T-cell (primary cell): ENCODE data around the gene OPRL1. TPM values are rescaled to one million over a fixed set of nuclear protein-coding genes. Genes with fewer than 3 reads are reported as not detected.
A peak's percentile ranks its signal among the peaks of the same experiment; 100 is the strongest.

Experiments used
- ATAC-seq, 4 experiments: fragments of 200-7000 bp in 3 of 4; fragments of 150-1000 bp in 1 of 4; cut with Tn5 transposase; replicated peaks in 1 of 4; 1 replicate in 3 of 4; 2 replicates in 1 of 4; pipeline ENCODE4 v1.10.0; 2021; ENCODE audit warnings: moderate library complexity in 3 of 4, mild to moderate bottlenecking in 2 of 4, moderate number of reproducible peaks in 1 of 4
- CTCF ChIA-PET, 2 donors: fragments of 300-600 bp; sonication (Branson Sonifier 250); formaldehyde crosslinking; loops; one replicate each; lab custom pipeline; 2022; ENCODE audit warnings: antibody characterized with exemption in 2 of 2; lab: Charles Lee
- POLR2A ChIA-PET, 2 donors: fragments of 300-600 bp; sonication (Branson Sonifier 250); formaldehyde crosslinking; loops; one replicate each; lab custom pipeline; 2022; ENCODE audit warnings: antibody characterized with exemption in 2 of 2; lab: Charles Lee
- DNase-seq, 35 experiments: peaks; one replicate each; pipeline versions ENCODE4 v3.0.0 to v3.0.0-alpha.2; 2013 to 2023
- H3K27ac ChIP-seq: one replicate; pipeline ENCODE4 v1.5.1; 2013; ENCODE audit warnings: low read length
- H3K27me3 ChIP-seq, 2 experiments: replicated peaks in 1 of 2; 1 replicate in 1 of 2; 2 replicates in 1 of 2; pipeline versions ENCODE4 v1.6.1 to v1.7.0; 2013; ENCODE audit warnings: low read length in 1 of 2, mixed read lengths in 1 of 2; ENCODE audit not compliant: control insufficient read depth in 2 of 2, insufficient read depth in 2 of 2; ENCODE audit errors: extremely low read depth in 1 of 2
- H3K36me3 ChIP-seq, 2 donors: 1 replicate in 1 of 2; 2 replicates in 1 of 2; pipeline versions ENCODE4 v1.6.1 to v1.7.0; 2013; ENCODE audit warnings: low read length in 1 of 2; ENCODE audit not compliant: control insufficient read depth in 2 of 2, insufficient read depth in 1 of 2; ENCODE audit errors: extremely low read depth in 1 of 2
- H3K4me1 ChIP-seq, 2 experiments: 1 replicate in 1 of 2; 2 replicates in 1 of 2; pipeline versions ENCODE4 v1.6.1 to v1.7.0; 2013; ENCODE audit warnings: low read length in 2 of 2, mixed read lengths in 1 of 2; ENCODE audit not compliant: insufficient read depth in 2 of 2, control insufficient read depth in 1 of 2; ENCODE audit errors: extremely low read depth in 1 of 2
- H3K4me3 ChIP-seq, 2 donors: 1 replicate in 1 of 2; 2 replicates in 1 of 2; pipeline versions ENCODE4 v1.5.1 to v1.7.0; 2013; ENCODE audit warnings: mild to moderate bottlenecking in 2 of 2, low read length in 1 of 2, moderate library complexity in 1 of 2; ENCODE audit not compliant: control insufficient read depth in 1 of 2; ENCODE audit errors: extremely low read depth in 1 of 2
- H3K9me3 ChIP-seq: 2 replicates; pipeline ENCODE4 v1.7.0; 2013
- H3K27ac Mint-ChIP-seq, 2 donors: one replicate each; pipeline ENCODE4 v1.8.0; 2020 to 2021; ENCODE audit warnings: mild to moderate bottlenecking in 2 of 2, mixed read lengths in 2 of 2
- H3K27me3 Mint-ChIP-seq, 2 donors: one replicate each; pipeline ENCODE4 v1.8.0; 2021 to 2022; ENCODE audit warnings: mixed read lengths in 2 of 2
- H3K36me3 Mint-ChIP-seq: one replicate; pipeline ENCODE4 v1.8.0; 2021; ENCODE audit warnings: mixed read lengths
- H3K4me1 Mint-ChIP-seq, 3 donors: one replicate each; pipeline ENCODE4 v1.8.0; 2020 to 2022; ENCODE audit warnings: mixed read lengths in 3 of 3, mild to moderate bottlenecking in 1 of 3
- H3K4me3 Mint-ChIP-seq, 3 donors: one replicate each; pipeline ENCODE4 v1.8.0; 2020 to 2022; ENCODE audit warnings: mild to moderate bottlenecking in 3 of 3, mixed read lengths in 3 of 3, moderate library complexity in 3 of 3
- H3K9me3 Mint-ChIP-seq, 3 donors: one replicate each; pipeline ENCODE4 v1.8.0; 2020 to 2022; ENCODE audit warnings: mixed read lengths in 3 of 3
- WGBS: methylation state at CpG from one replicate; pipeline ENCODE4 v1.1.5; 2013; ENCODE audit warnings: missing lambda C conversion rate; ENCODE audit not compliant: insufficient coverage; 5-methylcytosine and 5-hydroxymethylcytosine counted together
- total RNA-seq, 35 experiments: library from RNA in 6 of 35; stranded (reverse) in 6 of 35; fragments of 120-200 nt in 1 of 35; gene quantifications; one replicate each; pipeline versions ENCODE4 v1.2.1 to v1.2.4 and lab custom pipeline; 2013 to 2026

OPRL1 gene
- total RNA-seq, 5 donors from 2014 or later (not counting 1 experiment from before 2014, with no cell fraction given) = 1.1 to 1.9 (median 1.5) TPM

GRCh38 chr20:64098471-64099013 is 18.7 kb downstream of the OPRL1 start:
- Histone ChIP-seq H3K4me3 (no peak overlapping the region), H3K36me3 (peaks cover 0 to 19% of the 10 kb centered on the region in 2 donors), H3K4me1 (peaks cover 2 to 31% of the 10 kb centered on the region in 2 experiments), H3K27ac (no peak overlapping the region), H3K9me3 (no peaks in the 10 kb centered on the region), H3K27me3 (peaks cover 0 to 43% of the 10 kb centered on the region in 2 experiments)
- DNase-seq (no peak), ATAC-seq (no peak)
- CTCF ChIA-PET = interaction anchor here in 1 of 2 donors (0.6 kb wide), 1 partner anchor 22 kb away, joined by 5 read pairs; no protein-coding TSS in a partner anchor
- POLR2A ChIA-PET = no interaction called here
- Mint-ChIP-seq H3K27ac (no peak overlapping the region), H3K27me3 (peaks cover 8 to 16% of the 10 kb centered on the region in 2 donors), H3K36me3 (peaks cover 4% of the 10 kb centered on the region), H3K4me3 (no peak overlapping the region), H3K9me3 (peaks cover 0 to 5% (median 0%) of the 10 kb centered on the region in 3 donors), H3K4me1 (peaks cover 10 to 24% (median 12%) of the 10 kb centered on the region in 3 donors)
- 95% methylated on average over 28 of the region's 28 CpGs for WGBS

- ATAC-seq = no peak
- H3K27me3 ChIP-seq = peaks cover 0 to 50% of the 10 kb centered on the region in 2 experiments
- H3K27ac Mint-ChIP-seq = no peak overlapping the region
- no peak overlapping the region for H3K27ac ChIP-seq
- POLR2A ChIA-PET = no interaction called here
- DNase-seq = no peak
- 85% methylated on average over 16 of the region's 21 CpGs for WGBS
- H3K36me3 Mint-ChIP-seq = peaks cover 4% of the 10 kb centered on the region
- no peak overlapping the region for H3K4me3 Mint-ChIP-seq
- peaks cover 0 to 19% of the 10 kb centered on the region in 2 donors for H3K36me3 ChIP-seq
- H3K4me1 ChIP-seq = peaks cover 2 to 31% of the 10 kb centered on the region in 2 experiments
- peaks cover 0 to 5% (median 0%) of the 10 kb centered on the region in 3 donors for H3K9me3 Mint-ChIP-seq
- peaks cover 8 to 19% of the 10 kb centered on the region in 2 donors for H3K27me3 Mint-ChIP-seq
- no peak overlapping the region for H3K4me3 ChIP-seq
- CTCF ChIA-PET = interaction anchor here in 1 of 2 donors (0.6 kb wide), 1 partner anchor 21 kb away, joined by 5 read pairs; no protein-coding TSS in a partner anchor
- peaks cover 10 to 24% (median 12%) of the 10 kb centered on the region in 3 donors for H3K4me1 Mint-ChIP-seq
- H3K9me3 ChIP-seq = no peaks in the 10 kb centered on the region
Measured at GRCh38 chr20:64099086-64099786, 19.4 kb downstream of the OPRL1 start.

DNA sequence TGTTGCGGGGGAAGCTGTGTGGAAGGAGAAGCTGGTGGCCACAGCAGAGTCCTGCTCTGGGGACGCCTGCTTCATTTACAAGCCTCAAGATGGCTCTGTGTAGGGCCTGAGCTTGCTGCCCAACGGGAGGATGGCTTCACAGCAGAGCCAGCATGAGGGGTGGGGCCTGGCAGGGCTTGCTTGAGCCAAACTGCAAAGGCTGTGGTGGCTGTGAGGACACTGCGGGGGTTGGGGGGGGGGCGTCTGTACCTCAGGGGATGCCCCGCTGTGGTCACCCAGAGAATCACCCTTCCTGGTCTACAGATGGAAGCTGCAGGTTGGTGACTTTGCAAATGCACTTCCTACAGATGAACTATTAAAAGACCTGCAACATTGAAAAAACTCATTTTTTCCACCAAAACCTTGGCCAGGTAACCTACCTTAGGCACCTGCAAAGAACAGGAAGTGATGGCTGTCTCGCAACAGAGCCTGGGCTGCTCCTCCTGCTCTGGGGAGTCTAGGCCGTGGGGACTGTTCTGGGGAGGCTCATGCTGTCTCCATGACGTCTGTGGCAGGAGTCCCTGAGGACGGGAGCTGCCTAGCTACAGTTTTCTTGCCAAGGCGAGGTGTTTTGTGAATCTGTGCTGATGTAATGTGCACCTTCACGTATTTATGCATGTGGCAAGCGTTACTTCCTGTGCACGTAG is 20.1 kb downstream of the OPRL1 start:
- no peak overlapping the region for H3K27ac ChIP-seq
- H3K27ac Mint-ChIP-seq = no peak overlapping the region
- POLR2A ChIA-PET = no interaction called here
- H3K4me1 ChIP-seq = peaks cover 2 to 31% of the 10 kb centered on the region in 2 experiments
- peaks cover 10 to 24% (median 12%) of the 10 kb centered on the region in 3 donors for H3K4me1 Mint-ChIP-seq
- ATAC-seq (peak in 3 of 4 experiments; percentile 28 to 86 (median 29)), DNase-seq (peak in 19 of 35 experiments; percentile 10 to 85 (median 33))
- CTCF ChIA-PET = interaction anchor here in 1 of 2 donors (0.6 kb wide), 1 partner anchor 372 kb away, joined by 3 read pairs; no protein-coding TSS in a partner anchor
- H3K9me3 Mint-ChIP-seq = peaks cover 0 to 5% (median 0%) of the 10 kb centered on the region in 3 donors
- no peaks in the 10 kb centered on the region for H3K9me3 ChIP-seq
- peaks cover 8 to 19% of the 10 kb centered on the region in 2 donors for H3K27me3 Mint-ChIP-seq
- peaks cover 0 to 56% of the 10 kb centered on the region in 2 experiments for H3K27me3 ChIP-seq
- H3K4me3 ChIP-seq = no peak overlapping the region
- peaks cover 4% of the 10 kb centered on the region for H3K36me3 Mint-ChIP-seq
- no peak overlapping the region for H3K4me3 Mint-ChIP-seq
- 61% methylated on average over 9 of the region's 14 CpGs for WGBS
- peaks cover 0 to 19% of the 10 kb centered on the region in 2 donors for H3K36me3 ChIP-seq

GRCh38 chr20:64100566-64100888 is 20.6 kb downstream of the OPRL1 start:
- H3K27ac Mint-ChIP-seq = no peak overlapping the region
- WGBS = 63% methylated on average over 2 of the region's 4 CpGs

GRCh38 chr20:64100946-64101688 is 21.2 kb downstream of the OPRL1 start:
- Histone ChIP-seq H3K27me3 (peaks cover 0 to 61% of the 10 kb centered on the region in 2 experiments), H3K9me3 (no peaks in the 10 kb centered on the region), H3K4me1 (peaks cover 2 to 28% of the 10 kb centered on the region in 2 experiments), H3K4me3 (no peak overlapping the region), H3K36me3 (peaks cover 0 to 14% of the 10 kb centered on the region in 2 donors), H3K27ac (no peak overlapping the region)
- ATAC-seq (no peak), DNase-seq (no peak)
- peaks cover 0 to 5% (median 0%) of the 10 kb centered on the region in 3 donors for H3K9me3 Mint-ChIP-seq
- 89% methylated on average over 8 of the region's 9 CpGs for WGBS
- H3K36me3 Mint-ChIP-seq = peaks cover 4% of the 10 kb centered on the region
- peaks cover 10 to 21% (median 12%) of the 10 kb centered on the region in 3 donors for H3K4me1 Mint-ChIP-seq
- peak overlapping the region; percentile 46 to 68 (median 50) for H3K4me3 Mint-ChIP-seq
- no peak overlapping the region for H3K27ac Mint-ChIP-seq
- CTCF ChIA-PET = no interaction called here
- peaks cover 8 to 19% of the 10 kb centered on the region in 2 donors for H3K27me3 Mint-ChIP-seq
- POLR2A ChIA-PET = no interaction called here

More at GRCh38 chr20:64100566-64100888, 20.6 kb downstream of the OPRL1 start:
- ChIA-PET CTCF (no interaction called here), POLR2A (no interaction called here)
- no peak for DNase-seq
- Histone ChIP-seq H3K36me3 (peaks cover 0 to 19% of the 10 kb centered on the region in 2 donors), H3K4me3 (no peak overlapping the region), H3K4me1 (peaks cover 2 to 31% of the 10 kb centered on the region in 2 experiments), H3K27ac (no peak overlapping the region), H3K9me3 (no peaks in the 10 kb centered on the region), H3K27me3 (peaks cover 0 to 58% of the 10 kb centered on the region in 2 experiments)
- Mint-ChIP-seq H3K4me3 (no peak overlapping the region), H3K27me3 (peaks cover 8 to 19% of the 10 kb centered on the region in 2 donors), H3K36me3 (peaks cover 4% of the 10 kb centered on the region), H3K4me1 (peaks cover 10 to 24% (median 12%) of the 10 kb centered on the region in 3 donors), H3K9me3 (peaks cover 0 to 5% (median 0%) of the 10 kb centered on the region in 3 donors)
- ATAC-seq = peak in 1 of 4 experiments; percentile 31
